Measurements from ENCODE around the gene TBXAS1. TPM values are rescaled to one million over a fixed set of nuclear protein-coding genes. Genes with fewer than 3 reads are reported as not detected.

TBXAS1 gene
- total RNA-seq, 1 experiment from 2014 or later = not detected

- in situ Hi-C loops (cut with HindIII; ENCODE audit: low sequenced_read_pairs) = no loop called here
These were observed 22.9 kb downstream of the TBXAS1 start for GRCh38 chr7:139851770-139852481.

GRCh38 chr7:139852482-139852845 lies 23.4 kb downstream of the TBXAS1 start:
- DNase-seq (ENCODE audit: low spot score) = no peak
- in situ Hi-C loops (cut with HindIII; ENCODE audit: low sequenced_read_pairs) = no loop called here

More at GRCh38 chr7:139851770-139852481, 22.9 kb downstream of the TBXAS1 start:
- no peak for DNase-seq (ENCODE audit: low spot score)

- DNase-seq (ENCODE audit: low spot score) = no peak
- in situ Hi-C loops (cut with HindIII; ENCODE audit: low sequenced_read_pairs) = no loop called here
These were observed 24.6 kb downstream of the TBXAS1 start for GRCh38 chr7:139853506-139854123.

GRCh38 chr7:139854124-139854511 lies 25.1 kb downstream of the TBXAS1 start:
- in situ Hi-C loops (cut with HindIII; ENCODE audit: low sequenced_read_pairs) = no loop called here
- no peak for DNase-seq (ENCODE audit: low spot score)

- no peak for DNase-seq (ENCODE audit: low spot score)
- in situ Hi-C loops (cut with HindIII; ENCODE audit: low sequenced_read_pairs) = no loop called here
These were observed 25.9 kb downstream of the TBXAS1 start for GRCh38 chr7:139854803-139855497.

GRCh38 chr7:139855498-139856270 lies 26.6 kb downstream of the TBXAS1 start:
- in situ Hi-C loops (cut with HindIII; ENCODE audit: low sequenced_read_pairs) = no loop called here
- DNase-seq (ENCODE audit: low spot score) = no peak

GRCh38 chr7:139857791-139858190 lies 28.7 kb downstream of the TBXAS1 start:
- DNase-seq (ENCODE audit: low spot score) = no peak
- in situ Hi-C loops (cut with HindIII; ENCODE audit: low sequenced_read_pairs) = no loop called here

- in situ Hi-C loops (cut with HindIII; ENCODE audit: low sequenced_read_pairs) = no loop called here
- no peak for DNase-seq (ENCODE audit: low spot score)
These were observed 31.2 kb downstream of the TBXAS1 start for GRCh38 chr7:139860090-139860775.

- DNase-seq (ENCODE audit: low spot score) = no peak
- in situ Hi-C loops (cut with HindIII; ENCODE audit: low sequenced_read_pairs) = no loop called here
These were observed 32.7 kb downstream of the TBXAS1 start for GRCh38 chr7:139861803-139862202.

- no peak for DNase-seq (ENCODE audit: low spot score)
- in situ Hi-C loops (cut with HindIII; ENCODE audit: low sequenced_read_pairs) = no loop called here
These were observed 37.2 kb downstream of the TBXAS1 start for GRCh38 chr7:139866047-139866837.

GRCh38 chr7:139867847-139868246 lies 38.8 kb downstream of the TBXAS1 start:
- no peak for DNase-seq (ENCODE audit: low spot score)
- in situ Hi-C loops (cut with HindIII; ENCODE audit: low sequenced_read_pairs) = no loop called here

- DNase-seq (ENCODE audit: low spot score) = no peak
- in situ Hi-C loops (cut with HindIII; ENCODE audit: low sequenced_read_pairs) = no loop called here
These were observed 40.8 kb downstream of the TBXAS1 start for GRCh38 chr7:139869886-139870285.

GRCh38 chr7:139870380-139870779 lies 41.3 kb downstream of the TBXAS1 start:
- DNase-seq (ENCODE audit: low spot score) = no peak
- in situ Hi-C loops (cut with HindIII; ENCODE audit: low sequenced_read_pairs) = no loop called here

- in situ Hi-C loops (cut with HindIII; ENCODE audit: low sequenced_read_pairs) = no loop called here
- DNase-seq (ENCODE audit: low spot score) = no peak
These were observed 42.3 kb downstream of the TBXAS1 start for GRCh38 chr7:139871331-139871730.

GRCh38 chr7:139871820-139872219 lies 42.8 kb downstream of the TBXAS1 start:
- DNase-seq (ENCODE audit: low spot score) = no peak
- in situ Hi-C loops (cut with HindIII; ENCODE audit: low sequenced_read_pairs) = no loop called here

- DNase-seq (ENCODE audit: low spot score) = peak; percentile 8
- in situ Hi-C loops (cut with HindIII; ENCODE audit: low sequenced_read_pairs) = no loop called here
These were observed 44.7 kb downstream of the TBXAS1 start for GRCh38 chr7:139873593-139874301.

GRCh38 chr7:139874302-139874629 lies 45.2 kb downstream of the TBXAS1 start:
- in situ Hi-C loops (cut with HindIII; ENCODE audit: low sequenced_read_pairs) = no loop called here

GRCh38 chr7:139875821-139876241 lies 46.8 kb downstream of the TBXAS1 start:
- in situ Hi-C loops (cut with HindIII; ENCODE audit: low sequenced_read_pairs) = no loop called here
- no peak for DNase-seq (ENCODE audit: low spot score)

More at GRCh38 chr7:139874302-139874629, 45.2 kb downstream of the TBXAS1 start:
- DNase-seq (ENCODE audit: low spot score) = no peak

Measured in G401 (cell line).